Measurements from ENCODE around the gene NSFL1C. TPM values are rescaled to one million over a fixed set of nuclear protein-coding genes. Genes with fewer than 3 reads are reported as not detected.
A peak's percentile ranks its signal among the peaks of the same experiment; 100 is the strongest.

Gene NSFL1C
- polyA plus RNA-seq, 2 of the 4 experiments (the other 2 are of a cell fraction) = 56.6 to 136 TPM

DNA sequence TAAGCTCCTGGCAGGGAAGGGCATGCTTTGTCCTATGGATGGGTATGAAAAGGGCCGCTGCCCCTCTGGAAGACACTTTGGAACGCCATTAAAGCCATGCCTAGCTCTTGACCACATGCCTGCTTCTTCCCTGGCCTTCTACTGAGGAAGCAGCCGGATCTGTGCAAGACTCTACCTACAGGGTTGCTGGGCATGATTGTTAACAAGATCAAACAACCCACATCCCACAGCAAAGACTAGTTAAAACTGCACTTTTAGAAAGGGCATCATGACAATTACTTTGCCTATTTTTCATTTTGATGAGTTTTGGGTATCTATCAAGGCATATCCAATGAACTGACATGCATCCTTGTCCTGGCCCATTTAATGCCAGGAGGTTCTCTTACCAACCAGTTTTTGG, 25.5 kb downstream of the NSFL1C start (continued):
- TF ChIP-seq NR3C1 (IDR thresholded peaks at IDR 0.05) = no peak
- TF ChIP-seq HEYL (CRISPR knock-in tag; IDR thresholded peaks at IDR 0.05) = no peak
- TF ChIP-seq CHD2 (IDR thresholded peaks at IDR 0.05; ENCODE audit: low read length, partially characterized antibody) = no peak
- no peak for TF ChIP-seq FOSB (CRISPR knock-in tag; IDR thresholded peaks at IDR 0.05)
- TF ChIP-seq CHD4 (IDR thresholded peaks at IDR 0.05; ENCODE audit: borderline replicate concordance) = no peak
- no peak for TF ChIP-seq NFE2L2 (conservative IDR thresholded peaks at IDR 0.05; ENCODE audit: low read length)

GRCh38 chr20:1440024-1440423, 26.6 kb downstream of the NSFL1C start:
- Histone ChIP-seq H3K27ac (no peak overlapping the region), H3K4me1 (no peaks in the 10 kb centered on the region), H3K4me3 (no peak overlapping the region), H3K9me3 (no peaks in the 10 kb centered on the region), H3K4me2 (no peak overlapping the region)
- peak in 1 of 2 experiments; percentile 50 for DNase-seq (ENCODE audit: low read depth in 1 of 2, low spot score in 1 of 2)
- peak; percentile 17 to 65; a peak in 3 of 6 replicates for ATAC-seq
- FAIRE-seq = no peak
- CTCF ChIA-PET = interaction anchor here (1.4 to 8.4 kb wide), 9 partner anchors 10 to 229 kb away, joined by 4 to 139 read pairs (median 8); partner anchors contain the start of gene NSFL1C
- POLR2A ChIA-PET = no interaction called here
- TF ChIP-seq GATA3 (IDR thresholded peaks at IDR 0.05; ENCODE audit: borderline replicate concordance) = no peak
- TF ChIP-seq RAD21 (conservative IDR thresholded peaks at IDR 0.05 in 1 of 2, IDR thresholded peaks at IDR 0.05 in 1 of 2) = 0 out of 5 replicates have a peak, but pooled peaks have one; percentile 15 to 19
- TF ChIP-seq, protein P1, sequence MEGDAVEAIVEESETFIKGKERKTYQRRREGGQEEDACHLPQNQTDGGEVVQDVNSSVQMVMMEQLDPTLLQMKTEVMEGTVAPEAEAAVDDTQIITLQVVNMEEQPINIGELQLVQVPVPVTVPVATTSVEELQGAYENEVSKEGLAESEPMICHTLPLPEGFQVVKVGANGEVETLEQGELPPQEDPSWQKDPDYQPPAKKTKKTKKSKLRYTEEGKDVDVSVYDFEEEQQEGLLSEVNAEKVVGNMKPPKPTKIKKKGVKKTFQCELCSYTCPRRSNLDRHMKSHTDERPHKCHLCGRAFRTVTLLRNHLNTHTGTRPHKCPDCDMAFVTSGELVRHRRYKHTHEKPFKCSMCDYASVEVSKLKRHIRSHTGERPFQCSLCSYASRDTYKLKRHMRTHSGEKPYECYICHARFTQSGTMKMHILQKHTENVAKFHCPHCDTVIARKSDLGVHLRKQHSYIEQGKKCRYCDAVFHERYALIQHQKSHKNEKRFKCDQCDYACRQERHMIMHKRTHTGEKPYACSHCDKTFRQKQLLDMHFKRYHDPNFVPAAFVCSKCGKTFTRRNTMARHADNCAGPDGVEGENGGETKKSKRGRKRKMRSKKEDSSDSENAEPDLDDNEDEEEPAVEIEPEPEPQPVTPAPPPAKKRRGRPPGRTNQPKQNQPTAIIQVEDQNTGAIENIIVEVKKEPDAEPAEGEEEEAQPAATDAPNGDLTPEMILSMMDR (IDR thresholded peaks at IDR 0.05) = peak; percentile 35
- no peak for TF ChIP-seq SMC3 (IDR thresholded peaks at IDR 0.05)
- TF ChIP-seq, protein P2, sequence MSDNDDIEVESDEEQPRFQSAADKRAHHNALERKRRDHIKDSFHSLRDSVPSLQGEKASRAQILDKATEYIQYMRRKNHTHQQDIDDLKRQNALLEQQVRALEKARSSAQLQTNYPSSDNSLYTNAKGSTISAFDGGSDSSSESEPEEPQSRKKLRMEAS (IDR thresholded peaks at IDR 0.05) = no peak
- no peak for TF ChIP-seq ESRRA (IDR thresholded peaks at IDR 0.05; ENCODE audit: borderline replicate concordance, low read length)
- 83% methylated on average over 6 of the region's 6 CpGs for WGBS (ENCODE audit: missing lambda C conversion rate)

GRCh38 chr20:1438361-1438760, 28.3 kb downstream of the NSFL1C start:
- Histone ChIP-seq H3K9me3 (no peaks in the 10 kb centered on the region), H3K4me1 (no peaks in the 10 kb centered on the region), H3K4me3 (no peak overlapping the region), H3K27ac (no peak overlapping the region), H3K4me2 (no peak overlapping the region)
- POLR2A ChIA-PET = interaction anchor here (0.7 kb wide), 1 partner anchor 11 kb away, joined by 3 read pairs; no protein-coding TSS in a partner anchor
- 65% methylated on average over 1 of the region's 1 CpG for WGBS (ENCODE audit: missing lambda C conversion rate)
- FAIRE-seq (no peak), ATAC-seq (peak; percentile 11 to 21; a peak in 3 of 6 replicates), DNase-seq (ENCODE audit: low read depth in 1 of 2, low spot score in 1 of 2) (no peak)
- TF ChIP-seq, protein P3, sequence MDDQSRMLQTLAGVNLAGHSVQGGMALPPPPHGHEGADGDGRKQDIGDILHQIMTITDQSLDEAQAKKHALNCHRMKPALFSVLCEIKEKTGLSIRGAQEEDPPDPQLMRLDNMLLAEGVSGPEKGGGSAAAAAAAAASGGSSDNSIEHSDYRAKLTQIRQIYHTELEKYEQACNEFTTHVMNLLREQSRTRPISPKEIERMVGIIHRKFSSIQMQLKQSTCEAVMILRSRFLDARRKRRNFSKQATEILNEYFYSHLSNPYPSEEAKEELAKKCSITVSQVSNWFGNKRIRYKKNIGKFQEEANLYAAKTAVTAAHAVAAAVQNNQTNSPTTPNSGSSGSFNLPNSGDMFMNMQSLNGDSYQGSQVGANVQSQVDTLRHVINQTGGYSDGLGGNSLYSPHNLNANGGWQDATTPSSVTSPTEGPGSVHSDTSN (IDR thresholded peaks at IDR 0.05) = no peak
- TF ChIP-seq CHD2 (IDR thresholded peaks at IDR 0.05; ENCODE audit: low read length, partially characterized antibody) (no peak), JUNB (IDR thresholded peaks at IDR 0.05) (no peak), HOXB13 (CRISPR knock-in tag; IDR thresholded peaks at IDR 0.05; ENCODE audit: low read depth) (no peak), TFCP2L1 (CRISPR knock-in tag; IDR thresholded peaks at IDR 0.05) (no peak), RARB (CRISPR knock-in tag; IDR thresholded peaks at IDR 0.05) (no peak), RNF2 (IDR thresholded peaks at IDR 0.05; ENCODE audit: borderline replicate concordance, low read depth) (no peak), KDM5A (IDR thresholded peaks at IDR 0.05) (no peak)
- TF ChIP-seq, protein P2 (IDR thresholded peaks at IDR 0.05) = no peak
- CTCF ChIA-PET = interaction anchor here (0.9 to 8.4 kb wide), 18 partner anchors 12 to 260 kb away, joined by 3 to 139 read pairs (median 8); partner anchors contain the start of genes NSFL1C and RAD21L1

All from A549 (cell line).